HG03457 (cell line): ENCODE measurements around the gene DHRSX.

Source experiments
- ATAC-seq: cut with Tn5 transposase; IDR thresholded peaks from one replicate; pipeline ENCODE4 v1.9.1; 2021; ENCODE audit warnings: moderate number of reproducible peaks; ENCODE audit not compliant: unreplicated experiment

The DHRSX gene

GRCh38 chrX:2172359-2172758 is 328.4 kb downstream of the DHRSX start:
- ATAC-seq = no peak
